Tibial nerve (tissue), 4 donors: ENCODE data around the gene USP44. TPM values are rescaled to one million over a fixed set of nuclear protein-coding genes. Genes with fewer than 3 reads are reported as not detected.
"Not testable (repeated sequence)": the region's sequence is repeated elsewhere in the genome, so short reads cannot be mapped to it uniquely, and the experiment has no call there.

ENCODE experiments used
- DNase-seq, 2 donors: peaks; one replicate each; pipeline ENCODE4 v3.0.0-alpha.2; 2019; ENCODE audit warnings: low spot score in 2 of 2
- H3K27ac ChIP-seq, 4 donors: fragments of 200-600 bp; sonication (generic) in 3 of 4; one replicate each; pipeline ENCODE4 v1.5.1; 2017 to 2019; ENCODE audit warnings: mild to moderate bottlenecking in 1 of 4
- H3K27me3 ChIP-seq, 2 donors: fragments of 200-600 bp; sonication (generic) in 1 of 2; one replicate each; pipeline versions ENCODE4 v1.5.1 to v1.6.0; 2017 to 2019
- H3K36me3 ChIP-seq, 3 donors: fragments of 200-600 bp; sonication (generic); one replicate each; pipeline ENCODE4 v1.5.1; 2018 to 2019
- H3K4me1 ChIP-seq, 4 donors: fragments of 200-600 bp; sonication (generic) in 3 of 4; one replicate each; pipeline ENCODE4 v1.5.1; 2017 to 2019
- H3K4me3 ChIP-seq, 4 donors: fragments of 200-600 bp; sonication (generic) in 3 of 4; one replicate each; pipeline ENCODE4 v1.5.1; 2017 to 2019; ENCODE audit warnings: mild to moderate bottlenecking in 1 of 4, moderate library complexity in 1 of 4
- H3K9me3 ChIP-seq, 4 donors: fragments of 200-600 bp; sonication (generic) in 3 of 4; one replicate each; pipeline ENCODE4 v1.5.1; 2017 to 2019
- CTCF ChIP-seq, 5 experiments: fragments of 200-600 bp in 3 of 5; fragments of 450-650 bp in 2 of 5; sonication (generic) in 3 of 5; IDR thresholded peaks; one replicate each; pipeline ENCODE4 v1.5.1; 2016 to 2019; ENCODE audit warnings: antibody characterized with exemption in 5 of 5, mild to moderate bottlenecking in 3 of 5, moderate library complexity in 2 of 5
- EP300 ChIP-seq, 2 donors: sonication (generic); formaldehyde crosslinking; IDR thresholded peaks; one replicate each; pipeline ENCODE4 v1.6.1; 2017; ENCODE audit warnings: antibody characterized with exemption in 2 of 2, mild to moderate bottlenecking in 1 of 2
- POLR2A ChIP-seq, 2 donors: fragments of 450-650 bp; IDR thresholded peaks; one replicate each; pipeline ENCODE4 v1.6.1; 2017; ENCODE audit warnings: antibody characterized with exemption in 2 of 2, mild to moderate bottlenecking in 2 of 2, moderate library complexity in 2 of 2
- WGBS, 2 donors: methylation state at CpG; one replicate each; pipeline ENCODE4 v1.1.5; 2018; 5-methylcytosine and 5-hydroxymethylcytosine counted together
- total RNA-seq, 4 donors: library from RNA; depleted of rRNA; stranded (reverse); fragments of >200 nt; gene quantifications; one replicate each; pipeline ENCODE4 v1.1.0, GENCODE V29; 2016

Gene USP44
- total RNA-seq, 4 donors from 2014 or later, result 9.2 to 25.5 (median 12.3) TPM

DNA sequence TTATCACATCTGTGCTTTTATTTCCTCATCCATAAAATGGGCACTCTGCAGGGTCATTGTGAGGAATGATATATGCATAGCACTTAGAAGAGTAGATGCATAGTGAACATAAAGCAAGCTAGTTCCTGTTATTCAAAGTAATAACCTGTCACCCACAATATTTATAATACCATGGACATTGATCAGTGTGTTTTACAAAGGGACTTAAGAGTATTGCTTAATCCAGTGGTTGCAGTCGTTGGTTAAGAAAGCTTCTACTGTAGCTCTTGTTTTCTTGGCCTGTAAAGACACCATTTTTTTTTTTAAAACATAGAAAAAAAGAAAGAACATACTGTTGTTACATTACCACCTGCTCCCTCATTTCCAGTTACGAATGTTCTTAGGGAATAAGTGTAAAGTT lies 64.3 kb downstream of the USP44 start:
- Histone ChIP-seq H3K4me3 (no peak overlapping the region), H3K27ac (no peak overlapping the region), H3K4me1 (peaks cover 0 to 16% (median 0%) of the 10 kb centered on the region in 4 donors), H3K36me3 (peaks cover 0 to 54% (median 0%) of the 10 kb centered on the region in 3 donors), H3K27me3 (no peaks in the 10 kb centered on the region), H3K9me3 (no peaks in the 10 kb centered on the region)
- no peak for DNase-seq
- no peak for TF ChIP-seq EP300 (IDR thresholded peaks at IDR 0.05)
- no peak for TF ChIP-seq POLR2A (IDR thresholded peaks at IDR 0.05)
- TF ChIP-seq CTCF (IDR thresholded peaks at IDR 0.05), result no peak
- WGBS, 2 donors, result 53 to 62% methylated on average over 2 of the region's 2 CpGs

GRCh38 chr12:95484524-95484923 lies 66.8 kb downstream of the USP44 start:
- Histone ChIP-seq H3K4me3 (no peak overlapping the region), H3K27me3 (no peaks in the 10 kb centered on the region), H3K36me3 (peaks cover 0 to 50% (median 0%) of the 10 kb centered on the region in 3 donors), H3K4me1 (peaks cover 0 to 40% (median 0%) of the 10 kb centered on the region in 4 donors), H3K9me3 (no peaks in the 10 kb centered on the region), H3K27ac (no peak overlapping the region)
- no peak for DNase-seq
- TF ChIP-seq EP300 (IDR thresholded peaks at IDR 0.05) (no peak), CTCF (IDR thresholded peaks at IDR 0.05) (no peak), POLR2A (IDR thresholded peaks at IDR 0.05) (no peak)

DNA sequence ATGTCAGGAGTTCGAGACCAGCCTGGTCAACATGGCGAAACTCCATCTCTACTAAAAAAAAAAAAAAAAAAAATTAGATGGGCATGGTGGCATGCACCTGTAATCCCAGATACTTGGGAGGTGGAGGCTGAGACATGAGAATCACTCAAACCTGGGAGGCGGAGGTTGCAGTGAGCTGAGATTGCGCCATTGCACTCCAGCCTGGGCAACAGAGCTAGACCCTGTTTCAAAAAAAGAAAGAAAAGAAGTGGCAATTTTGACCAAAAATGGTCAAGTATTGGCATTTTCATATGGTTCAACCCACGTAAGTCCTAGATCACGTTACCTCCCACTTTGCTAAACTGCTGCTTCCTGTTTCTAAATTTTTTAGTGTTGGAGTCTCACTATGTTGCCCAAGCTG lies 68.7 kb downstream of the USP44 start:
- not testable (repeated sequence) for H3K4me3 ChIP-seq, H3K9me3 ChIP-seq, H3K27me3 ChIP-seq, DNase-seq, H3K27ac ChIP-seq
- 94% methylated on average over 6 of the region's 6 CpGs for WGBS, 2 donors
- Histone ChIP-seq H3K4me1 (peaks cover 0 to 57% (median 0%) of the 10 kb centered on the region in 4 donors), H3K36me3 (peaks cover 0 to 61% (median 0%) of the 10 kb centered on the region in 3 donors)

DNA sequence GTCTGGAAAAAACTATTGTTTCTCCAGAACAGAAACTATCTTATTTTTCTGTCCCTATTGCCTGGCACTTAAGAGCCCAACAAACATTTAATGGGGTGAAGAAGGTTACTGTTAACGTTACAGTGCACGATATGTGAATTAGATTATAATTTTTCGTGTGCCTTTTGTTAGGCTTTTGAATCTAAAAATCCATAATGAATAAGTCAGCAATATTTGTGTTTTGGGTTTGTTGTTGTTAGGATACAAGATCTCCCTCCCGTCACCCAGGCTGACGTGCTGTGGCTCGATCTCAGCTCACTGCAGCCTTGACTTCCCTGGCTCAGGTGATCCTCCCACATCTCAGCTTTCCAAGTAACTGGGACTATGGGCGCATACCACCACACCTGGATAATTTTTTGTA lies 69.4 kb downstream of the USP44 start:
- Histone ChIP-seq H3K36me3 (peaks cover 0 to 61% (median 0%) of the 10 kb centered on the region in 3 donors), H3K27me3 (no peaks in the 10 kb centered on the region), H3K9me3 (no peaks in the 10 kb centered on the region), H3K4me3 (no peak overlapping the region), H3K4me1 (peaks cover 0 to 63% (median 0%) of the 10 kb centered on the region in 4 donors), H3K27ac (no peak overlapping the region)
- WGBS, 2 donors, result 83 to 86% methylated on average over 7 of the region's 7 CpGs
- TF ChIP-seq POLR2A (IDR thresholded peaks at IDR 0.05), result no peak
- TF ChIP-seq EP300 (IDR thresholded peaks at IDR 0.05), result no peak
- DNase-seq, result no peak

- Histone ChIP-seq H3K4me3 (no peak overlapping the region), H3K36me3 (peaks cover 0 to 61% (median 0%) of the 10 kb centered on the region in 3 donors), H3K4me1 (peaks cover 0 to 71% (median 1%) of the 10 kb centered on the region in 4 donors), H3K27me3 (no peaks in the 10 kb centered on the region), H3K27ac (no peak overlapping the region), H3K9me3 (no peaks in the 10 kb centered on the region)
- DNase-seq, result no peak
- WGBS, 2 donors, result 88 to 92% methylated on average over 3 of the region's 3 CpGs
- TF ChIP-seq EP300 (IDR thresholded peaks at IDR 0.05) (no peak), POLR2A (IDR thresholded peaks at IDR 0.05) (no peak), CTCF (IDR thresholded peaks at IDR 0.05) (no peak)
These were observed 70.2 kb downstream of the USP44 start for GRCh38 chr12:95481072-95481471.

DNA sequence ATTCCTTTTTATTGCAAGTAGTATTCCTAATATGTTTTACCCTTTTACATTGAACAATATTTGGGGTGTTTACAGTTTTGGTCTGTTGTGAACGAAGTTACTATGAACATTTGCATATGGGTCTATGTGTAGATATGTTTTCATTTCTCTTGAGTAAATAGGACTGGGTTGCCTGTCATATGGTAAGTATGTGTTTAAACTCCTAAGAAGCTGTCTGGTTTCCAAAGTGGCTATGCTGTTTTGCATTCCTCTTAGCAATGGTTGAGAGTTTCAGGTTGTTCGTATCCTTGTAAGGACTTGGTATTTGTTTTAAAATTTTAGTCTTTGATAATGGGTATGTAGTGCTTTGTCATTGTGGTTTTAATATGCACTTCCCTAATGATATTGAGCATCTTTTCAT lies 71.0 kb downstream of the USP44 start:
- no peak for TF ChIP-seq CTCF (IDR thresholded peaks at IDR 0.05)
- TF ChIP-seq POLR2A (IDR thresholded peaks at IDR 0.05), result no peak
- TF ChIP-seq EP300 (IDR thresholded peaks at IDR 0.05), result no peak
- Histone ChIP-seq H3K27ac (no peak overlapping the region), H3K9me3 (no peaks in the 10 kb centered on the region), H3K36me3 (peaks cover 0 to 61% (median 0%) of the 10 kb centered on the region in 3 donors), H3K4me3 (no peak overlapping the region), H3K4me1 (peaks cover 3 to 74% (median 9%) of the 10 kb centered on the region in 4 donors), H3K27me3 (no peaks in the 10 kb centered on the region)
- DNase-seq, result no peak
- 73 to 84% methylated on average over 2 of the region's 2 CpGs for WGBS, 2 donors
